Glomerular endothelial cell (primary cell): Measurements from ENCODE around the gene SOX8. TPM values are rescaled to one million over a fixed set of nuclear protein-coding genes. Genes with fewer than 3 reads are reported as not detected.
"Not testable (repeated sequence)": the region's sequence is repeated elsewhere in the genome, so short reads cannot be mapped to it uniquely, and the experiment has no call there.

Experiments
- DNase-seq: peaks from one replicate; pipeline ENCODE4 v3.0.0-alpha.2; 2011; ENCODE audit warnings: low read depth, low spot score; ENCODE audit errors: extremely low read depth
- total RNA-seq: library from RNA; depleted of rRNA; stranded (reverse); fragments of >200 nt; gene quantifications from 2 replicates; pipeline ENCODE4 v1.2.3, GENCODE V29; 2015

SOX8 gene
- total RNA-seq, 1 donor from 2014 or later: 0.06 TPM

DNA sequence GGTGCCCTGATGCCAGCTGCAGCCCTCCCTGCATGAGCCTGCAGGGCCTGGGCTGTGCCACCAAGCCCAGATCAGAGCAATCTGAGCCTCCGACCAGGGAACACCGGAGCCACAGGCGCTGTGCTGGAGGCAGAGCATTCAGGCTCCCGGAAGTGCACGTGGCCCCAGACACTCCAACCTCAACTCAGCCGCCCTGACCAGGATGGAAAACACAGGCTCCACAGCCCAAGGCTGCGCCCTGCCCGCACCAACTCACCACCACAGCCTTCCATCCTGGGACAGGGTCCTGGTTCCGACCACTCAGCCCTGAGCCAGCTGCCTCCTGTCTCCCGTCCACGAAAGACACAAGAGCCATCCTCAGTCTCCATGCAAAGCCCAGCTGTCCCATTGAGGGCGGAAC, 29.2 kb upstream of the SOX8 start:
- DNase-seq: no peak

DNA sequence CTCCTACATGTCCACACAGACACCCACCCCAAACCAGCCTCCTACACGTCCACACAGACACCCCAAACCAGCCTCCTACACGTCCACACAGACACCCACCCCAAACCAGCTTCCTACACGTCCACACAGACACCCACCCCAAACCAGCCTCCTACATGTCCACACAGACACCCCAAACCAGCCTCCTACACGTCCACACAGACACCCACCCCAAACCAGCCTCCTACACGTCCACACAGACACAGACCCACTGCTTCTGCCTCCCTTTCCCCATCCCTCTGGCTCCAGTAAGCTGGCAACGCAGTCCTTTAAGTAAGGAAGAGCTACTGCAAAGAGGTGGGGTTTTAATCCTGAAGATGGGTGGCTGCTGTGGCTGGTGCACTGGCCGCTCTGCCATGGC, 27.8 kb upstream of the SOX8 start:
- not testable (repeated sequence) for DNase-seq

DNA sequence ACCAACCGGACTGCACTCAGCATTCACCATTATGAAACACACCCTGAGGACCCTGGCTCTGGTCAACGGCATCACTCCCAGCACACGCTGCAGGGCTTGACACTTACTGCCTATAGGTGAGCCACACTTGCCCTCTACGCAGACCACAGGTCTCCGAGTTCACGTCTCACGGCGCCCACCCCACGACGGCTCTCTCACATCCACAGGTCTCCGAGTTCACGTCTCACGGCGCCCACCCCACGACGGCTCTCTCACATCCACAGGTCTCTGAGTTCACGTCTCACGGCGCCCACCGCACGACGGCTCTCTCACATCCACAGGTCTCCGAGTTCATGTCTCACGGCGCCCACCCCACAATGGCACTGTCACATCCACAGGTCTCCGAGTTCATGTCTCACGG, 25.8 kb upstream of the SOX8 start:
- DNase-seq: not testable (repeated sequence)

DNA sequence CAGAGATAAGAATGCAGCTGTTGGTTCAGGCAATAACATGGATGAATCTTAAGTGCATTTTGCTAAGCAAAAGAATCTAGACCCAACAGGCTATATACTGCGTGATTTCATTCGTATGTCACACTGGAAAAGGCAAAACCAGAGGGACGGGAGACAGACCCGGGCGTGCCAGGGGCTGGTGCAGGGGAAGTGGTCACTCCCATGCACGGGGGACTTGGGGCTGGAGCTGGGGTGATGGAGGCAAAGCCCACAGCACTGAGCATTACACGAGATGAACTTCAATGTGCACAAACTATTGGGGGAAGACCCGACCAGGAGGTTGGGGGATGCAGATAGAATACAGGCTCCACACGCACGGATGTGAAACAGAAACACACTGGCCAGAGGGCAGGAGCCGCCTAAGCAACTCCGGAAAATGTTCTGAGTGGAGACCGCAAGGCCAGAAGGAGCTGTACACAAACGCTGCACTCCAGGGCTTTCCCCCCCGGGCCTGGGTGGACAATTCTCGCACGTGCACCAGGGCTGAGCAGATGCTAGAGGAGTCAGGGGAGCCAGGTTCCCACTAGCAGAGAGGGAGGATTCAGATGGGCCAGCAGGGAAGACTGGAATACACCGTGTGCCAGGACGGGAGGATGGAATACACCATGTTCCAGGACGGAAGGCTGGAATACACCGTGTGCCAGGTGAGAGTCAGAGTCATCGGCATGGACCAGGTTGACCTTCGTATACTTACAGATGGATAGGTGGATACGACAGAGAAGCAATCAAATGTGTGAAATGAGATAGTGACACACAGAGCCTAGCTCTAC, 22.1 kb upstream of the SOX8 start:
- DNase-seq: no peak

DNA sequence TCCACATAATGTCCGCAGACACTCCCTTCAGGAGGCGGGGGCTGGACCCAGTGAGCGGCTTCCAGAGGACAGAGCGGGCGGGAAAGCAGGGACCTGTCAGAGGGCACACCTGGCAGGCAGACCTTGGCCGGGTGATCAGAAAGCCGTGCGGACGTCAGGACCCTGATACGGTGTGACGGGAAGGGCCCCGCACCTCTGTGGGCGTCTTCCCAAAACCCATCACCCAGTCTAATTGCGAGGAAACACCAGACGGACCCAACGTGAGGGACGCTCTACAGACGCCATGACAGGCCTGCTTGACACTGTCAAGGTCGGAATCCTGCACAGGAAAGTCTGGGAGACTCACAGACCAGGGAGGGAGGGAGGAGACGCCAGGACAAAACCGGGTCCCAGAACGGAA, 19.2 kb upstream of the SOX8 start:
- DNase-seq: no peak

DNA sequence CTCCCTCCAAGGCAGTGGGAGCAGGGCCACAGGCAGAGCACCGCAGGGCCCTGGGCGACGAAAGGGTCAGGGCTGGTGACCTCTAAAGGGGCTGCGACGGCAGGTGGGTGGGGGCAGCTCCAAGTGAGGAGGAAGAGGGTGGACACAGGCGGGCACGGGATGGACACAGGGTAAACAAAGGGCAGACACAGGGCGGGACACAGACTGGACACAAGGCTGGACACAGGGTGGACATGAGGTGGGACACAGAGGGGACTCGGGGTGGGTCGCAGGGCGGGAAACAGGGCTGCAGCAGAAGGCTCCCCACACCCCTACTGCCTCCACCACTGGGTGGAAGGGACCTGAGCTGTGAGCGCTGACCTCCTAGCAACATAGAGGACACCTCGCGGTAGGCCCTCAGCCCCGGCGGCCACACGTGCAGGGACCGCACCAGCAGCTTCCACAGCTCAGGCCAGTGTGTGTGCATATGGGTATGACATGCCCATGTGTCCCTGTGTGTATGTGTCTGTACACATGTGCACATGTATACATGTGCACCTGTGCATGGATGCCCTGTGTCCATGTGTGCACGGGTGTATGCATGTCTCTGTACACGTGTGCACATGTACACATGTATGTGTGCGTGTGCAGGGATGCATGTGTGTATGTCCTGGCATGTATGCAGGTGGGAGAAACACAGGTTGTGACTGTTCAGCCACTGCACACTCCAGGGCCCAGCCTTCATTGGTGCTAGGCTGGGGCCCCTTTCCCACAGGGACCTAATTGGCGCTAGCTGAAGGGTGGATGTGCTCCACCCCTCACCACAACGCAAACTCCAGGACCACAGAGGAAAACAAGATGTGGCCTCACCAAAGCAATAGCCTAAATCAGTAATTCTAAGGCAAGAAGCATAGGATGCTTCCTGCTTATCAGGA, 18.4 kb upstream of the SOX8 start:
- DNase-seq: no peak

DNA sequence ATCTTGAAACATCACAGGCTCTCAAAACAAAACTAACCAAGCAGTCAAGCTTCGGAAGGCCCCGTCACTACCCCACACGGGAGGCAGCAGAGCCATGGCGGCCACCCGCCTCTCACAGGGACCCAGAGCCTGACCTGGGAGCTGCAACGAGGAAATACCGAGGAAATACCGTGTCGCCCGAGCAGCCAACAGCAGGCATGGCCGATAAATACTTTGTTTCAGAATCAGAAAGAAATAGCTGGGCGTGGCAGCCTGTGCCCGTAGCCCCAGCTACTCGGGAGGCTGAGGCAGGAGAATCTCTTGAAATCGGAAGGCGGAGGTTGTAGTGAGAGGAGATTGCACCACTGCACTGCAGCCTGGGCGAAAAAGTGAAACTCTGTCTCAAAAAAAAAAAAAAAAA, 17.7 kb upstream of the SOX8 start:
- DNase-seq: no peak

DNA sequence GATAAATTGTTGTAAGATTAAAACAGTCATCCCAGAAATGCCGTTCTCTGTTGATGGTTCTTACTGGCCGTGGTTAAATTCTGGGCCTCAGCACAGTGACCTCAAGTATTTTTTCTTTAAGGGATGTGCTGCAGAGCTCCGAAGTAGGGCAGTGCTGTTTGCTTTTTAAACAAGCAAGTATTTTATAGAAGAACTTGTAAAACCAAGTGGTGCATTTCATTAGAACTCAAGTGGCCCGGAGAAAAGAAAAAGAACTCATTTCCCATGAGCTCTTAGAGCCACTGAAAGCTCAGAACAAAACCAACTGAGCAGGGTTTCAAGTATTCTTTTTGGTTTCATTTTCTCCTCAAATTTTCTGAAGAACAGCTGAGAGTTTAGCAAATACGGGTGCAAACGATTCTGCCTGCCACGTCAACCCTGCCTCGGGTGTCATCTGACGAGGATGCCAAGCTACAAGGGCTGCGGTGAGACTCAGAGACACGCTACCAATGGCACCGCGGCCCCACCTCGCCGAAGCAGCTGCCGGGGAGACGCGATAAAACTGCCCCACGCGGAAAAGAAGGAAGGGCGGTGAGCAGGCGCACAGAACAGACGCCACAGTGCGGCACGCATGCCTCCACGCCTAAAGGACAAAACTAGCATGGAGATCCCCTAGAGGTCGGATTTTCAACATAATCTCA, 17.1 kb upstream of the SOX8 start:
- no peak for DNase-seq

DNA sequence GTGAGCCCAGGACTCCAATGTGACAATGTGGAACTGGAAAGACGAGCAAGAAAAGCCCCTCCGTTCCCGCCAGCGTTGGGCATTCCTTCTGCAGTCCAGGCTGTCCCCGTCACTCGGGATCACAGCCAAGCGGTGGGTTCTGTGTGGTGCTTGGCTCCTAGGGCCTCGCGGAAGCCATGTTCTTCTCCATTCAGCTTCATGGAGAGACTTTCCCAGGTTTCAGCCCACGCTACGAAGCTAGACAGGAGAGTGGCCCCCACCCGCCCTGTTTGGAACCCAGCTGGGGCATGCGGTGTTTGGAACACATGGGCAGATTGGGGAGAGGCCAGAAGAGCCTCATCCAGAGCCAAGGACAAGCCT, 16.6 kb upstream of the SOX8 start:
- DNase-seq: no peak

DNA sequence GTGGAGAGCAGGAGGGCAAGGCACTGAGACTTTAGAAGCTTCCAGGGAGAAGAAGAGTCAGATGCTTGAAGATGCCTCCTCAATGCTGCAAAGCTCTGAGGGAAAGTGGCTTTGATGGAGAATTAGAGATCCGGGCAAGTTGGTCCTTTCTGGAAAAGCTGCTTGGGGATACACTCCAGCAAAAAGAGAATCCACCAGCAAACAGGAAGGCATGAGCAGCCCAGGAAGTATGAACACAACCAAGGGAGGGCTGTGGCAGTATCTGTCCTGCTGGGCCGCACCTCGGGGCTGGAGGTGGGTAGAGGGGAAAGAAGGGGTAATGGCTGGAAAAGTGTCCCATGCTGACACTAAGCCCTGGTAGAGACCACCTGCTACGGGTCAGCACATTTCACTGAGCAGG, 16.1 kb upstream of the SOX8 start:
- DNase-seq: no peak

DNA sequence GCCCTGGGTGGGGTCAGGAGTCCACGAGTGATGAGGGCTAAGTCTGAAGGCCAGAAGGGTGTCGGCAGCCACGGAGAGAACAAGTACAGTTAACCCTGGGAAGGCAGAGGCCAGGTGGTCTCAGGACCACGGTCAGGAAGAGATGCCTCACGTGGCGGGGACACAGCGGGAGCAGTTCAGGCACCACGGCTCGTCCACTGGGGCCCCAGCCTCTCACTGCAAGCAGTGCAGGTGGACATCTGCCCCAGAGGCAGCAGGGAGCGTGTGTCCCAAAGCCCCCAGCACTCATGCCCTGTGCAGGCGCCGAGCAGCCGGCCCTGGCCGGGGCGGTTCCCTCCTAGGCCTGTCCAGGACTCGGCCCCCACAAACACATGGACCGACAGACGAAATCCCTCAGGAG, 15.5 kb upstream of the SOX8 start:
- no peak for DNase-seq

DNA sequence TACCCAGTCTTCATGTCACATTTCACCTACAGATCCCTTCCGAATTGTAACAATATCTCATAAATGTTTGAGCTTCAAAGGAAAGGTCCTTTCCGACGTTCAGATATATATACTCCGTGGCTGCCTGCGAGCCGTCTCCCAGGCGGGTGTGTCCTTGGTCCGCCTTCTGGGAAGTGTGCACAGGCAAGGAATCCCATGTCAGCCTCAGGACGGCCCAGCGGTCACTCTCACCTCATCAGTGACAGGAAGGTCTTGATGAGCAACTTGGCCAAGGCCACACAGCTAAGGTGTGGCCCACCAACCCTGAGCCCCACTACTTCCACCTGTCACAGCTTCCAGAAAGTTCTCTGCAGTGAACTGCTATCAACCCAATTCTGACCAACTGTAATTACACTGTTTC, 15.1 kb upstream of the SOX8 start:
- DNase-seq: no peak

DNA sequence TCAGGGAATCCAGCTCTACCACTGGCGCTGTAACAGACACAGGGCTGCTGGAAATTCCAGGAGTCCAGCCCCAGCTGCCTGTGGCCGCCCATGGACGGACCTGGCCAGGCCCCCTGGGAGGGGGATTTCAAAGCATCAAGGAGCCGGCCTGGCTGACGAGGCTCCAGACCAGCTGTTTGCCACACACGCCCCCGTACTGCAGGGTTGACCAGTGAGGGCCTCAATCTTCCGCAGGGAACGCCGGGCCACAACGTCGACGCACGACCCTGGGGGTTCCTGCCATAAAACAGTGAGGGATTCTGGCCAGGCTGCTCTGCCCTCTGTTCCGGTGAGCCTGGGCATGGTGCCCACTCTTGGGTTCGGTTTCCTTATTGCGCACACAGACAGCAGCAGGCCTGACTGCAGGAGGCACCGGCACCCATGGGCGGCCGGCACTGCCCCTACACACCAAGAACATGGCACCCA, 14.5 kb upstream of the SOX8 start:
- no peak for DNase-seq

DNA sequence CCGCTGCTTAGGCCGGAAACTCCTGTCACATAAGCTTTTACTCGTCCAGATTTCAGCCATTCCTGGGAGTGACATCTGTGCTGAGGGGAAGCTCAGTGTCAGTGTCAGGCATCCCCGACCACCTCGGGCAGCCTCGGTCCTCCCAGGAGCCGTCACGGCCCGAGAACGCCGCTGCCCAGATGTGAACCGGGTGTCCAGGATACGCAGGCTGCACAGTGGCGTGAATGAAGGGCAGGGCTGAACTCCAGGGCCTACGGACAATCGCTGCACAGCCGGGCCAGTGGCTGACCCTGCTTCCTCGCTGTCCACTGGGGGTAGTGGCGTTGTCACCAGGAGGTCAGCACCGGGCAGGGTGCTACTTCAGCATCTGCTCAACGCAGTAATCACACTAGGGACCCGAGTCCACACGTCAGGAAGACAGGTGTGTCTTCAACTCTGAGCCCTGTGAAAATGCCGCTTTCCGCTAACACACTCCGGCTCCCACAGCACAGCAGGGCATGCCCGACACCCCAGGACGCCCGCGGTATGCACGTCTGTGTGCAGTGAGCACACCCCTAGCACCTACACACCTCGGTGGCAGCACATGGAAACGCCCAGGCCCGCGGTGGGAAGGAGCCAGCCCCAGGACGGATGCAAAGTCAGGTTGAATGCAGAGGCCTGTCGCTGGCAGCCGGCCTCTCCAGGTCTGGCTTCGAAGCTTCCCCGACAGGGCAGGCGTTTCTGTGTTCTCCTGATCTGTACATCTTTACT, 13.8 kb upstream of the SOX8 start:
- DNase-seq: no peak

DNA sequence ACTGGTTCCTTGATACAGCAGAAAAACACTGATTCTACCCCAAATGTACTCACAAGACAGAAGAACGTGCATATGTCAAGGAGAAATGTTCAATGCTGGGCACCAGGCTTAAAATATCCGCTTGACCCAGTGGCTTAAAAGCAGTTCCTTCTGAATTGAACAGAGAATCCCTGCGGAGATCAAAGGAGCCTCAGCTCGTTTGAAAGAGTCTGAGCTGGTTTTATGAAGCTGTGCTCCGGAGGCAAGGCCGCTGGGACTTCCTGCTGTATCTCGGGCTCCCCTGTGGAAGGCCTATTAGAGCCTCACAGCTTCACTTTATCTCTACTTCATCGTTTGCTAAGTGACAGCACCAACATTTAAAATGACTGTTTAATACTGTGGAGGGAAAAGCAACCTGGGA, 12.9 kb upstream of the SOX8 start:
- DNase-seq: no peak

DNA sequence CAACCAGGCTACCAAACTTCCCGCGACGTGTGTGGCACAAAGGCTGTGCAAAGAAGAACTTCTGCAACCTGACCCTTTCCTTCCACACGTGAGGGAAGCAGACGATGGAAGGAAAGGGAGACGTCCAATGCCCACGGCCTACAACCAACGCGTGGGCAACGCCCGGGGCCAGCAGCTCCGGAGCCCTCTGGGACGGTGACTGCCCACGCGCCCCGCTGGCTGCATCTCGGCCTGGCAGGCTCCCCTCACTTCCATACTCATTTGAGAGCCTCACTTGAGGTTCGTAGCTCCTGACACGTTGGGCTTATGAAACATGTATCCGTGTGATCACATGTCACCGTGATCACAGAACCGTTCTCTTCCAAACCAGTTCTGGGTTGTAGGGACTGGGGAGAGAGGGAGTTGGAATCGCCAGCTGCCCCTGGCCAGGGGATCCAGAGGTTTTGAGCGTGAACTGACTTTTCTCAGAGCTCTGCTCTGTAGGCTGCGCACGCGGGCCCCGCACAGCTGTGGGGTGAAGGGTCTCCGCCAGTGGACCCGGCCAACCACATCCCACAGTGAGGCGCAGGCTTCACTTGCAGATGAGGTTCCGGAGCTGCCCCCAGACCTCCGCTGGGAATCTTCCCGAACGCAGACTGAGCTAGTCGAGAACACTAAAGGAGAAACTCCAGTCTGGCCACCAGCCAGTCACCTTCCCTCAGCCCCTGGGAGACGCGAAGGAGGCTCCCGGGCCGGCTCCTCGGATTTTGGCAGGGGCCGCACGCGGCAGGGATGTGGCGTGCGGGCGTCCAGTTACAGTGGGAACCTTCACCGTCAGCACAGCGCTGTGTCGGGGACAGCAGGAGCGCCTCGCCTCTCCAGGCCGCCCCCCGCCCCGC, 11.8 kb upstream of the SOX8 start:
- DNase-seq: no peak

DNA sequence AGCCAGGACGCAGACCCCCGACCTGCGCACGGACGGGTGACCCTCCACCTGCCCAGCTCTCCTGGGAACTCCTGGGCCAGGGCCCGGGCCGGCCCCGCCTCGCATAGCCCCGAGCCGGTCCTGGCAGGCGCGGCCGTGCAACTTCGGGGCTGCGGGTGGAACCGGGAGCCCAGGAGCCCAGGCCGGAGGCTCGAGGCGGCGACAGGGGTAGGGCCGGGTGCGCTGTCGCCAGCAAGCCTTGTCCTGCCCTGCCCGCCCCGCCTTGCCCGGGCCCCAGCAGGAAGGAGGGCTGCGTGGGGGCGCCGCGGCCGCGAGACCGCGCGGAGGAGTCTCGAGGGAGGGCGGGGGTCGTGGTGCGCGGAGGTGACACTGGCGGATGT, 11.2 kb upstream of the SOX8 start:
- DNase-seq: no peak

DNA sequence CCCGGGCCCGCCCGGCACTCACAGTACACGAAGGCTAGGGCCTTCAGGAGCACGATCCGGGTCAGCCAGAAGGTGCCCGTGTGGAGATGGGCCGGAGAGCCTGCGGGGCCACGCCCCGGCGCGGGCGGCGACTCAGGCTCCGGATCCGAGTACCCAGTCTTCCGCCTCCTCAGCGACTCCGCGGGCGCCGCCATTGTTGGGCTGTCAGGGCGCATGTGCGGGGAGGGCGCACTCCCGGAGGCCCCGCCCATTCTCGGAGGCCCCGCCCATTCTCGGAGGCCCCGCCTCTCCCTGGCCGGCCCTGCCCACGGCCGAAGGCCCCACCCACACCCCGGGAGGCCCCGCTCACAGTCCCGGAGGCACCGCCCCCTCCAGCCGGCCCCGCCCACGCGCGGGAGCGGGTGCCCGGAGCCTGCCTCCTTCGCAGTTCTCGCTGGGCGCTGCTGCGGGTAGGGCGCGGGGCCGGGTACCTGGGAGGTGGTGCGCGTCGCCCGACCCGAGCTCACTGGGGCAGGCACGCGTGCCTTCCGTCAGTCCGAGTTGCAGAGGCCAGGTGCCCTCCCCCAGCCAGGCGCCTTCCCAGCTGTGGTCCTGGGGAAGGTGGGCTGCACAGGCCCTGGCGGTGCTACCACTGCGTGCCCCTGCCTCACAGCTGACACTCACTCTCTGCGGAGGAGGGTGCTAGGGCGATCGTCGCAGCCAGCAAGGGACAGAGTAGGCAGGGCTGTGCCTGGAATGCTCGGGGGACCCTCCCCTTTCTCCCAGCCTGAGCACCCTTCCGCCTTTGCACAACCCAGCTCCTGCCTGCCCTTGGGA, 10.6 kb upstream of the SOX8 start, which contains the start of gene LMF1:
Gene LMF1, minus strand, starts transcription at position 219 of the 816 bp plus-strand sequence. Its CDS starts 4 bp downstream, at position 215.
- DNase-seq: no peak

DNA sequence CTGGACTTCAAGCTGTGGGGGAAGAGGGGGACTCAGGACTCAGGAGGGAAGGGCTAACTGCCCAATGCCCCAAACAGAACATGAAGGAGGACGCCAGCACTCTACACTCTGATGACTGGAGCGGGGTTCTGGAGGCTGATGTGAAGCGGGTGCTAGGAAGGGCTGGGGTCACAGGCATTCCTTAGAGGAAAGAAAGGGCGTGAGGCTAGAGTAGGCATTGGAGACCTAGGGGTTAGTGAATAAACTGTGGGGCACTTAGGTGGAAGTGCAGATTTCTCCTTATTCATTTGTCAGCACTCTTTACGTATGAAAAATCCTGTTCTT, 10.0 kb upstream of the SOX8 start:
- no peak for DNase-seq
